ENCODE data around the gene MOV10L1. TPM values are rescaled to one million over a fixed set of nuclear protein-coding genes. Genes with fewer than 3 reads are reported as not detected.

Gene MOV10L1
- total RNA-seq, 3 donors from 2014 or later: 0.29 to 1.0 (median 0.49) TPM

GRCh38 chr22:50088096-50088495 lies 1.7 kb upstream of the MOV10L1 start:
- Histone ChIP-seq H3K9me3 (no peaks in the 10 kb centered on the region), H3K4me1 (ENCODE audit: low read depth) (no peaks in the 10 kb centered on the region), H3K4me3 (no peak overlapping the region), H3K36me3 (ENCODE audit: low read depth) (no peaks in the 10 kb centered on the region)
- ATAC-seq (no peak), DNase-seq (no peak)
- TF ChIP-seq, protein P1, sequence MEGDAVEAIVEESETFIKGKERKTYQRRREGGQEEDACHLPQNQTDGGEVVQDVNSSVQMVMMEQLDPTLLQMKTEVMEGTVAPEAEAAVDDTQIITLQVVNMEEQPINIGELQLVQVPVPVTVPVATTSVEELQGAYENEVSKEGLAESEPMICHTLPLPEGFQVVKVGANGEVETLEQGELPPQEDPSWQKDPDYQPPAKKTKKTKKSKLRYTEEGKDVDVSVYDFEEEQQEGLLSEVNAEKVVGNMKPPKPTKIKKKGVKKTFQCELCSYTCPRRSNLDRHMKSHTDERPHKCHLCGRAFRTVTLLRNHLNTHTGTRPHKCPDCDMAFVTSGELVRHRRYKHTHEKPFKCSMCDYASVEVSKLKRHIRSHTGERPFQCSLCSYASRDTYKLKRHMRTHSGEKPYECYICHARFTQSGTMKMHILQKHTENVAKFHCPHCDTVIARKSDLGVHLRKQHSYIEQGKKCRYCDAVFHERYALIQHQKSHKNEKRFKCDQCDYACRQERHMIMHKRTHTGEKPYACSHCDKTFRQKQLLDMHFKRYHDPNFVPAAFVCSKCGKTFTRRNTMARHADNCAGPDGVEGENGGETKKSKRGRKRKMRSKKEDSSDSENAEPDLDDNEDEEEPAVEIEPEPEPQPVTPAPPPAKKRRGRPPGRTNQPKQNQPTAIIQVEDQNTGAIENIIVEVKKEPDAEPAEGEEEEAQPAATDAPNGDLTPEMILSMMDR (IDR thresholded peaks at IDR 0.05): no peak
- intact Hi-C loops (cut with DNase I, micrococcal nuclease): no loop called here

- no peak for ATAC-seq
- H3K4me1 ChIP-seq (ENCODE audit: low read depth): no peaks in the 10 kb centered on the region
- TF ChIP-seq, protein P1 (IDR thresholded peaks at IDR 0.05): no peak
- no peak overlapping the region for H3K4me3 ChIP-seq
- DNase-seq: no peak
- no peaks in the 10 kb centered on the region for H3K9me3 ChIP-seq
- H3K36me3 ChIP-seq (ENCODE audit: low read depth): no peaks in the 10 kb centered on the region
- intact Hi-C loops (cut with DNase I, micrococcal nuclease): no loop called here
Observed at GRCh38 chr22:50089231-50089630, 575 bp upstream of the MOV10L1 start.

- ATAC-seq (no peak), DNase-seq (peak in 1 of 3 donors; percentile 34)
- intact Hi-C loops (cut with DNase I, micrococcal nuclease): no loop called here
- Histone ChIP-seq H3K9me3 (no peaks in the 10 kb centered on the region), H3K4me3 (no peak overlapping the region), H3K4me1 (ENCODE audit: low read depth) (no peaks in the 10 kb centered on the region), H3K36me3 (ENCODE audit: low read depth) (no peaks in the 10 kb centered on the region)
- TF ChIP-seq, protein P1 (IDR thresholded peaks at IDR 0.05): no peak
Observed at GRCh38 chr22:50090412-50090714, 557 bp downstream of the MOV10L1 start.

- Histone ChIP-seq H3K4me1 (ENCODE audit: low read depth) (no peaks in the 10 kb centered on the region), H3K4me3 (no peak overlapping the region), H3K9me3 (no peaks in the 10 kb centered on the region), H3K36me3 (ENCODE audit: low read depth) (no peaks in the 10 kb centered on the region)
- no peak for DNase-seq
- no peak for ATAC-seq
- TF ChIP-seq, protein P1 (IDR thresholded peaks at IDR 0.05): no peak
- intact Hi-C loops (cut with DNase I, micrococcal nuclease): no loop called here
Observed at GRCh38 chr22:50091092-50091768, 1.4 kb downstream of the MOV10L1 start.

DNA sequence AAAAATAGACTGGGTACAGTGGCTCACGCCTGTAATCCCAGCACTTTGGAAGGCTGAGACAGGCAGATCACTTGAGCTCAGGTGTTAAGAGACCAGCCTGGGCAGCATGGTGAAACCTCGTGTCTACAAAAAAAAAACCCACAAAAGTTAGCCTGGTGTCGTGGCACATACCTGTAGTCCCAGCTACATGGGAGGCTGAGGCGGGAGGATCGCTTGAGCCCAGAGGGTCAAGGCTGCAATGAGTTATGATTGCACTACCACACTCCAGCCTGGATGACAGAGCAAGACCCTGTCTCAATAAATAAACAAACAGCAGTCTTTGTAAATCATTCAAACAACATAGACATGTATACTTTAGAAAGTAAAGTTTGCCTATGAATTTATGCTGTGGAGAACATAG lies 2.5 kb downstream of the MOV10L1 start:
- Histone ChIP-seq H3K4me3 (no peak overlapping the region), H3K4me1 (ENCODE audit: low read depth) (no peaks in the 10 kb centered on the region), H3K9me3 (no peaks in the 10 kb centered on the region), H3K36me3 (ENCODE audit: low read depth) (no peaks in the 10 kb centered on the region)
- intact Hi-C loops (cut with DNase I, micrococcal nuclease): no loop called here
- ATAC-seq: no peak
- no peak for DNase-seq
- TF ChIP-seq, protein P1 (IDR thresholded peaks at IDR 0.05): no peak

GRCh38 chr22:50098052-50098451 lies 8.2 kb downstream of the MOV10L1 start:
- H3K9me3 ChIP-seq: no peaks in the 10 kb centered on the region
- TF ChIP-seq, protein P1 (IDR thresholded peaks at IDR 0.05): no peak
- ATAC-seq: no peak
- DNase-seq: no peak
- intact Hi-C loops (cut with DNase I, micrococcal nuclease): no loop called here
- no peak overlapping the region for H3K4me3 ChIP-seq
- H3K4me1 ChIP-seq (ENCODE audit: low read depth): no peaks in the 10 kb centered on the region
- H3K36me3 ChIP-seq (ENCODE audit: low read depth): no peaks in the 10 kb centered on the region
